Stromal cell of bone marrow (primary cell): ENCODE results near the gene FNDC3B.
A peak's percentile ranks its signal among the peaks of the same experiment; 100 is the strongest.

Experiments used
- DNase-seq: peaks from one replicate; pipeline ENCODE4 v3.0.0-alpha.2; 2012; ENCODE audit warnings: low read depth

The FNDC3B gene

DNA sequence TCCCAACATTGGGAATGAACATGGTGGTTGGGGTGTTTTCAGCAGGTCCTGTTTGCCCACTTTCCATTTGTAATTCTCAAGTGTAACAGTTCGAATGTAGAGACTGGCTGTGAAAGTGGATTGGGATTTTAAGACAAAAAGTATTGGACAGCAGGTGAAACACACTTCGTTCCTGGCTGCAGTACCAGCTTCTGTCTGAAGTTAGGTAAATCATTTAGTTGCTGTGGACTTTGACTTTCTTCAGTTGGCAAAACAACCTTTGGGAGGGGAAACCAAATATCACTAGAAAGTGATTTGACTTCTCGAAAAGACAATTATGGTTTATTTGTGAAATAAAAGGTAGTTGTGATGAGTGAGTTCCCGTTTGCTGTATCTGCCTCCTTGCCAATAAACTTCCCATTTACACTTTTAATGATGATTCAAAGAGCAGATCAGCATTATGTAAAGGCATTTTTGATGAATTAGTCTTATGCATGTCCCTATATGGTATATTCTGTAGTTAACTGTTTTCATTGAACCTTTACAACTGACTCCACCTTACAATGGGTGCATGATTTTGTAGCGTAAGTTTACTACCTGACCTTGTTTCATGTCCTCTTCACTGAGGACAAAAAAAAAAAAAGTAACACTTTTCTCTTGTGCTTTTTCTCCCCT, 34.0 kb downstream of the FNDC3B start:
- DNase-seq: no peak

GRCh38 chr3:172074032-172074431, 34.7 kb downstream of the FNDC3B start:
- DNase-seq: no peak

GRCh38 chr3:172074586-172074985, 35.2 kb downstream of the FNDC3B start:
- no peak for DNase-seq

- DNase-seq: no peak
These were observed 36.8 kb downstream of the FNDC3B start for GRCh38 chr3:172076212-172076611.

DNA sequence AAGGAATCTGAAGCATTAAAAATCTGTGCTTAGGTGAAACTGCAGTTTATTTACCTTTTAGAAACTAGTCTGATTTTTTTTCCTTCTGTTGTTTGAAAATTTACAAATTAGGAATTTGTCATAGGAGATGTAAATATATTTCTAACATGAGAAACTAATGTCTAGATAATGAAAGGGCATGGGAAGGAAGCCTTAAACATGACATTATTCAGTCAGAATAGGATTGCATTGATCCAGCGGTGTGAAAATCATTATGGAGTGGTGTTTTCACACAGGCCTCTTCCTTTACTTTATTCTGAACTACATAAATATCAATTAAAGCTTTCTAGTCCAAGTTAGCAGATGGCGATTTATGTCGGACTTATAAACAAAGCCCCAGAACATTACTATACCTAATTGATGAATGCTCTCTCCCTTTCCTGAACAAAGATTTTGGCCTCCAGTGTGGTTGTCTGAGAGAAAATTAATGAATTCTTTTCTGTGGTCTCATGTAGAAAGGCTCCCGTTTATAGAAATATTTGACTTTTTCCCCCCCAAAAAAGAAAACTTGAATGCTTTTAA, 37.9 kb downstream of the FNDC3B start:
- DNase-seq: no peak

DNA sequence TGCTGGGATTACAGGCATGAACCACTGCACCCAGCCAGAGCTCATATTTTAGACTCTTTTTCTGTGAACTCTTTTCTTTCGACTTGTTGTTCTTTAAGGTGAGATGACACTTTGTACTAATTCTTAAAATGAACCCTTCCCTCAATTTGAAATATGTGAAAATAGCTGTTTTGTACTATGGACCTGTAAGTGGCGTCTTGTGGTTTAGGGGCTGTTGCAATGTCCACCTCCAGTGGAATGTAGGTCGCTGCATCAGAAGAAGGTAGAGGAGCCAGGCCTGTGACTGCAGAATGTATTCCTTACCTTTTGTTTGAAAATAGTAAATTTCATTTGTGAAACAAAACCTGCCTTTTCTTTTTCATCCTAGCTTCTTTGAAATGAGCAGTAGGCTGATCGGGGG, 38.9 kb downstream of the FNDC3B start:
- DNase-seq: no peak

- no peak for DNase-seq
These were observed 39.3 kb downstream of the FNDC3B start for GRCh38 chr3:172078721-172079120.

DNA sequence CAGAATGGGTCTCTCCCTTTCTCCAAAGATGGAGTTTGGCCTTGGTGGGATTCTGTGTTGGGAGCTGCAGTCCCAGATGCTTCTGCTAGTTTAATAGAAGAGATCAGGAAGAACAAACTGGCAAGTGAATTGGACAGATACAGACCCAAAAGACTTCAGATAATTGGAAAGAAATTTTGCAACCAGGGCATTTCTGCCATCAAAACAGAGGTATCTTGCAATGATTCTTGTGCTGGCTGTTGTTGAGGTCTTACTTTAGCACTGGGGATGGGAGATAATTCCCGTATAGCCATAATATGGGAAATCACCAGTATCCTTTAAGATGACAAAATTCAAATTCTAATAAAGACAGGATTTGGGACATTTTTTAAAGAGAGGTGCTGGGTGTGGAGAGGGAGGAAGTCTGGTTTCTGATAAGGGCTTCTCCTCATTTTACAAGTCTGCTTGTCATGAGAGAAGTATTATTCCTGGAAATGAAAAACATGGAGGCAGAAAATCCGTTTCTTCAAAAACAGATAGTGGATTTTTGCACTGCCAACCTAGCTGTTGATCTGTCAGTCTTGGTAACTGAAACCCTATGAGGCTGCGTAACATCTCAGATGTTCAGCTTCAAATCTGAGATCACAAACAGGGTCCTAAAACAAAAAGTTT, 40.1 kb downstream of the FNDC3B start:
- no peak for DNase-seq

DNA sequence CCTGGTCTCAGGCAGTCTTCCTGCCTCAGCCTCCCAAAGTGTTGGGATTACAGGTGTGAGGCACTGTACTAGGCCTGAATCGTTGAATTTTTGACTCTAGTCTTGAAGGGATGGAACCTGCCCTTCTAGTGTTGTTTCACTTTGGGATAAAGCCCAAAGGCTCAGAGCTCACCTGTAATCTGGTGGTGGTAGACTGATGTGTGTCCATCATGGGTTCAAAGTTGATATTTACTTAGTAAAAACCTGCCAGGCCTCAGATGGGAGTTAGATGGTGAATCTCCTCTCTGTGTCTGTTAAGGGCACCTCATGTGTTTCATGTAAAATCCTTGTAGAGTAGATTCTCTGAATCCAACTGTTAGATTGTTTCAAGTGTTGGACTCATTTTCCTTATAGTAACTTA, 41.1 kb downstream of the FNDC3B start:
- DNase-seq: no peak

DNA sequence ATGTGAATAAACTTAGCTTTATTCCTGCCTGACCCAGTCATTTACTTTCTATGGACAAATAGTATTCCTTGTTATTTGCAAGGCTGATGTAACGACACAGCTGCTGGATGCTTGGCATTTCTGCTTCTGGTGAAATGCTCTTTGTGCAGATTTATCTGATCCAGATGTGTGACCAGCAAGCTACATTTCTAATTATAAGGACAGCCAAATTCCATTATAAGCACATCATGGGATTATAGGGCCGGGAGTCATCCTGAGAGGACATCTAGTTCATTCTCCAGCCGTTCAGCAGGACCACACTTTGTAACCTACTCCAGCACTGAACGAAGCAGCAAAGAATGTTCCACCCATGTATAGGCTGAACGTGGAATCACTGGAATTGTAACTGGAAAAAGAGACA, 42.9 kb downstream of the FNDC3B start:
- peak; percentile 78 for DNase-seq

- DNase-seq: no peak
These were observed 43.6 kb downstream of the FNDC3B start for GRCh38 chr3:172082820-172083513.

GRCh38 chr3:172083995-172084409, 44.6 kb downstream of the FNDC3B start:
- no peak for DNase-seq

GRCh38 chr3:172084871-172085556, 45.6 kb downstream of the FNDC3B start:
- DNase-seq: no peak

- DNase-seq: no peak
These were observed 46.1 kb downstream of the FNDC3B start for GRCh38 chr3:172085557-172085895.

- no peak for DNase-seq
These were observed 46.7 kb downstream of the FNDC3B start for GRCh38 chr3:172086071-172086470.

- DNase-seq: no peak
These were observed 47.8 kb downstream of the FNDC3B start for GRCh38 chr3:172087198-172087597.

GRCh38 chr3:172087602-172088580, 48.5 kb downstream of the FNDC3B start:
- DNase-seq: no peak

DNA sequence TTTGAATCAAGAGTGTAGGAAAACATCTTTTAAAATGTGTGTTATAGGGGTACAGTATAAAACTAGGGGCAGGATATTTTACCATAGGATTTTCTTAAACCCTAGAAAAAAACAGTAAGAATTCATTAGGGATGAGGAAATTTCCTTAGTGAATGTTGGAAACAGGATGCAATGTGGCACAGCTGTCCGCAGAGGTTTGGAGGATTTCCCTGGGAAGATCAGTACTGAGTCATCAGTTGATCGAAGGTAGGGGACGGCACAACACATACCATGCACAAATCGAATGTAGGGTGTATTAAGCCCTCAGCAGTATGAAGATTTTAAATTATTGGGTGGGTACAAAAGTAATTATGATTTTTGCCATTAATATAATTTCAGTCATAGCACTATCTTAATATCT, 49.9 kb downstream of the FNDC3B start:
- DNase-seq: no peak

DNA sequence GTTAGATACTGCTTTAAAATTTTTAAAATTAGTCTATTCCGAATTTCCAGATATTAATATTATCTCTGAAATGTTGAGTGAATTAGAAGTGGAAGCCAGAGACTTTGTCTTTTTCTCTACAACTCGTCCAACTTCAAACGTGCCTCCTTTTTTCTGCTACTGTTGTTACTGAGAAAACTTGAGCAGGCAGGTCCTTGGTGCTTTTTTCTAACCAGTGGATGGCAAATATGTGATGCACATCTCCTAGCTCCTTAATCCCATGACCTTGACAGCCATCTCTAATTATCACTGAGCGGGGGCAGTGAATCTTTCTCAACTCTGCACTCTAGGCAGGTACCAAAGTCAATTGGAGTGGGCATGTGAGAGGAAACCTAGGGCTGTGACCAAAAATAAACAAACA, 50.7 kb downstream of the FNDC3B start:
- DNase-seq: no peak

GRCh38 chr3:172092658-172093057, 53.3 kb downstream of the FNDC3B start:
- no peak for DNase-seq
